Common myeloid progenitor, CD34-positive (primary cell): ENCODE results near the gene HSD11B1L.
A peak's percentile ranks its signal among the peaks of the same experiment; 100 is the strongest.
"Not testable (repeated sequence)": the region's sequence is repeated elsewhere in the genome, so short reads cannot be mapped to it uniquely, and the experiment has no call there.

Experiments
- CTCF ChIA-PET: fragments of 350-600 bp; sonication (Branson Sonifier 250); formaldehyde crosslinking; loops from one replicate; lab custom pipeline; 2021; ENCODE audit warnings: antibody characterized with exemption; lab: Charles Lee
- POLR2A ChIA-PET: fragments of 350-600 bp; sonication (Branson Sonifier 250); formaldehyde crosslinking; loops from one replicate; lab custom pipeline; 2021; ENCODE audit warnings: antibody characterized with exemption; lab: Charles Lee
- DNase-seq, 3 donors: peaks; one replicate each; pipeline versions ENCODE4 v3.0.0 to v3.0.0-alpha.2; 2013
- H3K27ac ChIP-seq, 2 experiments: 1 replicate in 1 of 2; 2 replicates in 1 of 2; pipeline ENCODE4 v1.7.0; 2013; ENCODE audit warnings: inconsistent platforms in 2 of 2, low read length in 2 of 2, mild to moderate bottlenecking in 2 of 2, low read depth in 1 of 2, moderate library complexity in 1 of 2; ENCODE audit not compliant: severe bottlenecking in 2 of 2, insufficient read depth in 1 of 2, poor library complexity in 1 of 2
- H3K27me3 ChIP-seq, 5 experiments: replicated peaks in 2 of 5; 1 replicate in 3 of 5; 2 replicates in 2 of 5; pipeline versions ENCODE4 v1.6.1 to v1.7.0; 2013; ENCODE audit warnings: low read length in 4 of 5, mild to moderate bottlenecking in 2 of 5, moderate library complexity in 2 of 5, inconsistent platforms in 1 of 5; ENCODE audit not compliant: insufficient read depth in 5 of 5, control insufficient read depth in 4 of 5
- H3K36me3 ChIP-seq, 4 experiments: 1 replicate in 2 of 4; 2 replicates in 2 of 4; pipeline versions ENCODE4 v1.6.1 to v1.7.0; 2013; ENCODE audit warnings: low read length in 3 of 4, control low read depth in 1 of 4, mild to moderate bottlenecking in 1 of 4; ENCODE audit not compliant: control insufficient read depth in 4 of 4, insufficient read depth in 4 of 4
- H3K4me1 ChIP-seq, 4 experiments: 1 replicate in 3 of 4; 2 replicates in 1 of 4; pipeline versions ENCODE4 v1.6.1 to v1.7.1; 2013; ENCODE audit warnings: low read length in 3 of 4, mild to moderate bottlenecking in 3 of 4, control low read depth in 1 of 4, inconsistent platforms in 1 of 4, moderate library complexity in 1 of 4; ENCODE audit not compliant: control insufficient read depth in 4 of 4, insufficient read depth in 4 of 4; ENCODE audit errors: control extremely low read depth in 1 of 4
- H3K4me3 ChIP-seq, 7 experiments: 1 replicate in 4 of 7; 2 replicates in 3 of 7; pipeline versions ENCODE4 v1.5.1 to v1.7.0; 2013; ENCODE audit warnings: mild to moderate bottlenecking in 7 of 7, low read length in 6 of 7, moderate library complexity in 6 of 7, inconsistent platforms in 2 of 7, low read depth in 2 of 7, control low read depth in 1 of 7; ENCODE audit not compliant: insufficient read depth in 4 of 7, control insufficient read depth in 1 of 7; ENCODE audit errors: extremely low read depth in 1 of 7
- H3K9me3 ChIP-seq, 5 experiments: 1 replicate in 4 of 5; 2 replicates in 1 of 5; pipeline versions ENCODE4 v1.6.1 to v1.7.1; 2013; ENCODE audit warnings: low read length in 4 of 5, mild to moderate bottlenecking in 2 of 5, inconsistent platforms in 1 of 5, low read depth in 1 of 5, moderate library complexity in 1 of 5; ENCODE audit not compliant: control insufficient read depth in 4 of 5, insufficient read depth in 2 of 5; ENCODE audit errors: control extremely low read depth in 1 of 5
- WGBS: methylation state at CpG from one replicate; pipeline ENCODE4 v1.1.5; 2013; ENCODE audit not compliant: insufficient coverage; 5-methylcytosine and 5-hydroxymethylcytosine counted together

HSD11B1L gene

DNA sequence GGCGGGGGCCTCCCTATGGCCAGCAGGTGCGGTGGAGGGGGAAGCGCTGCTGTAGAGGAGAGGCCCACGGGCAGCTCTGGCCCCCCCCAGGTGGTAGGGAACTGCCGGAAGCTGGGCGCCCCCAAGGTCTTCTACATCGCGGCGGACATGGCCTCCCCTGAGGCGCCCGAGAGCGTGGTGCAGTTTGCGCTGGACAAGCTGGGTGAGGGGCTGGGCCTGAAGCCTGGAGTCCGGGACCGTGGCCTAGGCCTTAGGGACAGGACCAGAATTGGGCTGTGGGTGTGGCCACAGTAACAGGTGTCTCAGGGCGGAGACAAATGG, 5.5 kb downstream of the HSD11B1L start:
- H3K27ac ChIP-seq = peak overlapping the region in 1 of 2 experiments; percentile 68

DNA sequence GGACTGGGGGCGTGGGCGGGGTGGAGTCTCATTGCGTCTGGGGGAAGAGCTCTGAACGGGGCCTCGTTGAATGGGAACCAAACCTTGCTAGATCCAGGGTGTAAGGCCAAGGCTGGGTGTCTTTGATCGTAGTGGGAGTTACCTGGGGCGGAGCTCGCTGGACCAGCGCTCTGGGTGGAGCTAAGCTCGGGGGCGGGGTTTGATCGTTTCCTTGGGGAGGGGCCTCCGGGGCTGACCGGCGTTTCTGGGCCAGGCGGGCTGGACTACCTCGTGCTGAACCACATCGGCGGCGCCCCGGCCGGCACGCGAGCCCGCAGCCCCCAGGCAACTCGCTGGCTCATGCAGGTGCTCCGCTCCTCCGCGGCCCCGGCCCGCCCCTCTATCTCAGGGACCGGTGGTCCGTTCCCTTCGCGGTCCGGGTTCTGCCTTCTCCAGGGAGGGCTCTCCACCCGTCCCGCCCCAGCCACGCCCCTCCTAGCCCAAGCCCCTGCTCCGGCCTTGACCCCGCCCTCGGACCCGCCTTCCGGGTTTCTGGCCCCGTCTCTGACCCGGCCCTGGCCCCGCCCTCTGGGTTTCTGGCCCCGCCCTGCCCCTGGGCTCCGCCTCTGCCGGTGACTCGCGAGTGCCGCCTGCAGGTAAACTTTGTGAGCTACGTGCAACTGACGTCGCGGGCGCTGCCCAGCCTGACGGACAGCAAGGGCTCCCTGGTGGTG, 6.0 kb downstream of the HSD11B1L start:
- H3K4me3 ChIP-seq = peak overlapping the region; percentile 43 to 82 (median 66)
- H3K36me3 ChIP-seq = peaks cover 0 to 12% (median under 1%) of the 10 kb centered on the region in 4 experiments
- WGBS = 0% methylated on average over 59 of the region's 59 CpGs
- H3K9me3 ChIP-seq = no peaks in the 10 kb centered on the region
- peak overlapping the region in 1 of 2 experiments; percentile 68 for H3K27ac ChIP-seq
- CTCF ChIA-PET = interaction anchor here (1.2 to 3.8 kb wide), 6 partner anchors 22 to 100 kb away, joined by 3 to 16 read pairs (median 4); partner anchors contain the start of genes CATSPERD and LONP1
- DNase-seq = peak; percentile 91 to 95 (median 94)
- no peaks in the 10 kb centered on the region for H3K27me3 ChIP-seq
- peaks cover 0 to 31% (median 24%) of the 10 kb centered on the region in 4 experiments for H3K4me1 ChIP-seq
- POLR2A ChIA-PET = interaction anchor here (0.9 to 1.3 kb wide), 3 partner anchors 8 to 64 kb away, joined by 3 to 5 read pairs (median 3); partner anchors contain the start of genes CATSPERD, LONP1, SAFB and SAFB2

More for the DNA sequence above, 5.5 kb downstream of the HSD11B1L start:
- ChIA-PET POLR2A (interaction anchor here (0.9 to 1.3 kb wide), 3 partner anchors 8 to 64 kb away, joined by 3 to 5 read pairs (median 3); partner anchors contain the start of genes CATSPERD, LONP1, SAFB and SAFB2), CTCF (interaction anchor here (1.2 to 2.0 kb wide), 4 partner anchors 22 to 99 kb away, joined by 3 to 5 read pairs (median 4); no protein-coding TSS in a partner anchor)
- H3K4me3 ChIP-seq = peak overlapping the region; percentile 38 to 82 (median 66)
- peaks cover 0 to 6% (median 0%) of the 10 kb centered on the region in 4 experiments for H3K36me3 ChIP-seq
- no peak for DNase-seq
- 3% methylated on average over 13 of the region's 16 CpGs for WGBS
- no peaks in the 10 kb centered on the region for H3K9me3 ChIP-seq
- H3K4me1 ChIP-seq = peaks cover 0 to 31% (median 20%) of the 10 kb centered on the region in 4 experiments
- H3K27me3 ChIP-seq = no peaks in the 10 kb centered on the region

DNA sequence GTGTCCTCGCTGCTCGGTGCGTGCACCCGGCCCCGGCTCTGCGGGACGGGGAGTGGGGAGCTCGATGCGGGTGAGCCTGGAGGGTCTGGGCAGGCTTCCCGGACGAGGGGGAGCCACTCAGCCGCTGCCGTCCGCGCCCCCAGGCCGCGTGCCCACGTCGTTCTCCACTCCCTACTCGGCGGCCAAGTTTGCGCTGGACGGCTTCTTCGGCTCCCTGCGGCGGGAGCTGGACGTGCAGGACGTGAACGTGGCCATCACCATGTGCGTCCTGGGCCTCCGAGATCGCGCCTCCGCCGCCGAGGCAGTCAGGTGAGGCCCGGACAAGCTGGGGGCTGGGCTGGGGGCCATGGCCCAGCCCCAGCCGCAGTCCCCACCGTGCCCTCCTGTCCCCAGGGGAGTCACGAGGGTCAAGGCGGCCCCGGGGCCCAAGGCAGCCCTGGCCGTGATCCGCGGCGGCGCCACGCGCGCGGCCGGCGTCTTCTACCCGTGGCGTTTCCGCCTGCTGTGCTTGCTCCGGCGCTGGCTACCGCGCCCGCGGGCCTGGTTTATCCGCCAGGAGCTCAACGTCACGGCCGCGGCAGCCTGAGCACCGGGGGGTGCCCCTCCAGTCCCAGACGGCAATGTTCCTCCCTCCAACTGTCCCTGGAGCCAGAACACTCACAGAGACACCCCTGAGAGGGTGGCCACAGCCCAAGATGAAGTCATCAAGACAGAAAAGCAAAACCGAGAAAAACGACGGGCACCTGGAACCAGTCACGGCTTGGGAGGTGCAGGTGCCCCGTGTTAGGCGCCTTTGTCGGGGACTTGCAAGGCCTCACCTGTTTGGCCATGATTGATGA, 6.8 kb downstream of the HSD11B1L start:
- H3K9me3 ChIP-seq = no peaks in the 10 kb centered on the region
- peak overlapping the region in 5 of 7 experiments; percentile 15 to 82 (median 70) for H3K4me3 ChIP-seq
- no peak for DNase-seq
- POLR2A ChIA-PET = interaction anchor here (1.3 kb wide), 1 partner anchor 32 kb away, joined by 3 read pairs; the partner anchor contains the start of genes CATSPERD and LONP1
- H3K4me1 ChIP-seq = peaks cover 0 to 35% (median 28%) of the 10 kb centered on the region in 4 experiments
- H3K36me3 ChIP-seq = peaks cover 0 to 19% (median 7%) of the 10 kb centered on the region in 4 experiments
- WGBS = 55% methylated on average over 63 of the region's 76 CpGs
- no peaks in the 10 kb centered on the region for H3K27me3 ChIP-seq
- no peak overlapping the region for H3K27ac ChIP-seq
- CTCF ChIA-PET = interaction anchor here (0.7 to 3.8 kb wide), 7 partner anchors 8 to 107 kb away, joined by 3 to 16 read pairs (median 4); partner anchors contain the start of genes CATSPERD and LONP1

DNA sequence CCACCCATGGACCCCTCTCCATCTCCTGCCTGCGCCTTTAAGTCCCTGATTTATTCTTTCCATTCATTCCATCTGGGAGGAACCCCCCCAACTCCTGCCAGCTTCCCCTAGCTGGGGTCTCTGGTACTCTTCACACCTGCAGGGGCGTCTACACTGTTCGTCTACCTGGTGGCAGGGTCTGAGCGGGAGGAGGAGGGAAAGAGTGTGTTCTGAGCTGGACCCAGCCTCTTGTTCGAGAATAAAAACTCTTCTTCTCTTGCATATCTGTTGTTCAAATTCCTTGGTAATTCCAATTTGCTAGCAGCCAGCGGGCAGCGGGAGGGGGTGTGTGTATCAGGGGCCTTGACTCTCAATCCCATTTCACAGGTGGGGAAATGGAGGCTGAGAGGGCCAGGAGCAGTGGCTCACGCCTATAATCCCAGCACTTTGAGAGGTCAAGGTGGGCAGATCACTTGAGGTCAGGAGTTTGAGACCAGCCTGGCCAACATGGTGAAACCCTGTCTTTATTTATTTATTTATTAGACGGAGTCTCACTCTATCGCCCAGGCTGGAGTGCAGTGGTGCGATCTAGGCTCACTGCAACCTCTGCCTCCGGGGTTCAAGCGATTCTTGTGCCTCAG, 7.5 kb downstream of the HSD11B1L start:
- H3K9me3 ChIP-seq, H3K27ac ChIP-seq, POLR2A ChIA-PET, H3K27me3 ChIP-seq, DNase-seq, H3K4me3 ChIP-seq: not testable (repeated sequence)
- CTCF ChIA-PET = interaction anchor here (0.6 to 3.8 kb wide), 8 partner anchors 9 to 144 kb away, joined by 3 to 16 read pairs (median 5); partner anchors contain the start of genes CATSPERD, LONP1, SAFB and SAFB2
- Histone ChIP-seq H3K4me1 (peaks cover 0 to 35% (median 28%) of the 10 kb centered on the region in 4 experiments), H3K36me3 (peaks cover 0 to 27% (median 13%) of the 10 kb centered on the region in 4 experiments)
- WGBS = 99% methylated on average over 10 of the region's 13 CpGs

DNA sequence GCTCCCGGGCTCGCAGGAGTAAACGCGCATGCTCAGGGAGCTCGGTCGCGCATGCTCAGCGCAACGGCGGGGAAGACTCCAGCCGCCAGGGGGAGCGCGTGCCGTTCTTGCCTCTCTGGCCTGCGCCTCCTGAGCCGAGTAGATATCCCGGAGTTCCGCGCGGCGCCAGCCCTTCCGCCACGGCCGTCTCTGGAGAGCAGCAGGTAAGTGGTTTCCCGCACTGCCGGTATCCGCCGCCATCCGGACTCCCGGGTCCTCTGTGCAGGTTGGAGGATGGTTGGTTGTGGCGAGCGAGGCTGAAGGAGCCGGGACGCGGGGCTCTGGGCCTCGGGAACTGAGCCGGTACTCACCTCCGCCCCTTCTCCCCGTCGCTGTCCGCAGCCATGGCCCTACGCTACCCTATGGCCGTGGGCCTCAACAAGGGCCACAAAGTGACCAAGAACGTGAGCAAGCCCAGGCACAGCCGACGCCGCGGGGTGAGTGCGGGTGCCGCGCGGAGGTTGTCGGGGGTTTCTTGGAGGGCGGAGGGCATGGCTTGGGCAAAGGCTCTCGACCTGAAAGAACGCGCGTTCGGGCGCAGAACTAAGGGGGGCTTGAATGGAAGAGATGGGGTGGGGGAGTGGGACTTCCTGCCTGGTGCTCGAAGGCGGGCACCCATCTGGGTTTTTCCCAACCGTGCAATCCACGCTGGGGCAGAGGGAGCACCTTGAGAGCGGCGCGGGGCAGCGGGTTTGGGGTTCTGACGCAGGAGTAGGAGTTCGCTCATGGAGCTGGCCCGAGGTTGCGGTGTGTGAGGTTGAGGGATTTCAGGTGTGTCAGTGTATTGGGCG, 9.5 kb downstream of the HSD11B1L start, which contains the start of gene RPL36:
Gene RPL36, plus strand, starts transcription at position 171 of the 830 bp plus-strand sequence. Its CDS starts 213 bp downstream, at position 384.
- ChIA-PET CTCF (interaction anchor here (0.9 to 3.8 kb wide), 7 partner anchors 8 to 31 kb away, joined by 3 to 16 read pairs (median 5); partner anchors contain the start of genes CATSPERD and LONP1), POLR2A (interaction anchor here (0.9 to 1.9 kb wide), 3 partner anchors 11 to 30 kb away, joined by 3 to 8 read pairs (median 3); partner anchors contain the start of genes CATSPERD and LONP1)
- Histone ChIP-seq H3K27ac (peak within 1 kb of the TSS; percentile 92 to 94), H3K4me3 (peak within 1 kb of the TSS; percentile 69 to 99 (median 88)), H3K9me3 (no peaks in the 10 kb centered on the region), H3K36me3 (peaks cover 0 to 47% (median 31%) of the 10 kb centered on the region in 4 experiments), H3K4me1 (peaks cover 0 to 35% (median 28%) of the 10 kb centered on the region in 4 experiments), H3K27me3 (no peaks in the 10 kb centered on the region)
- 0% methylated on average over 50 of the region's 73 CpGs for WGBS
- DNase-seq = peak; percentile 94 to 97 (median 96)
